H9 (cell line): ENCODE results near the gene FAM83E. TPM values are rescaled to one million over a fixed set of nuclear protein-coding genes. Genes with fewer than 3 reads are reported as not detected.

Experiments
- DNase-seq: peaks from one replicate; pipeline ENCODE4 v3.0.0-alpha.2; 2017
- H2AFZ ChIP-seq: one replicate; pipeline ENCODE4 v1.6.1; 2013; ENCODE audit warnings: mild to moderate bottlenecking, low read length, control low read depth, moderate library complexity
- H2AK5ac ChIP-seq: 2 replicates; pipeline ENCODE4 v1.6.1; 2013; ENCODE audit warnings: low read length, control low read depth, mixed read lengths; ENCODE audit not compliant: insufficient read length
- H2BK120ac ChIP-seq: one replicate; pipeline ENCODE4 v1.6.1; 2013; ENCODE audit warnings: low read depth, mild to moderate bottlenecking, low read length, control low read depth, inconsistent platforms; ENCODE audit not compliant: poor library complexity, severe bottlenecking
- H2BK12ac ChIP-seq: 2 replicates; pipeline ENCODE4 v1.6.1; 2013; ENCODE audit warnings: low read length, control low read depth, mixed read lengths, low read depth; ENCODE audit not compliant: insufficient read length
- H2BK15ac ChIP-seq: 2 replicates; pipeline ENCODE4 v1.6.1; 2013; ENCODE audit warnings: low read depth, low read length, control low read depth
- H2BK20ac ChIP-seq: one replicate; pipeline ENCODE4 v1.6.1; 2013; ENCODE audit warnings: low read depth, mild to moderate bottlenecking, low read length, control low read depth, inconsistent platforms; ENCODE audit not compliant: poor library complexity, severe bottlenecking
- H2BK5ac ChIP-seq: 2 replicates; pipeline ENCODE4 v1.6.1; 2013; ENCODE audit warnings: low read length, control low read depth, mixed read lengths; ENCODE audit not compliant: insufficient read length
- H3K14ac ChIP-seq: 2 replicates; pipeline ENCODE4 v1.6.1; 2013; ENCODE audit warnings: low read length, control low read depth; ENCODE audit not compliant: insufficient read depth
- H3K18ac ChIP-seq: 2 replicates; pipeline ENCODE4 v1.6.1; 2013; ENCODE audit warnings: low read depth, mild to moderate bottlenecking, mixed read lengths, low read length, control low read depth; ENCODE audit not compliant: insufficient read length
- H3K23ac ChIP-seq: 2 replicates; pipeline ENCODE4 v1.6.1; 2013; ENCODE audit warnings: low read length, control low read depth, mixed read lengths, low read depth; ENCODE audit not compliant: insufficient read length
- H3K23me2 ChIP-seq: 2 replicates; pipeline ENCODE4 v1.6.1; 2013; ENCODE audit warnings: low read depth, mild to moderate bottlenecking, mixed read lengths, low read length, control low read depth; ENCODE audit not compliant: insufficient read length, poor library complexity, severe bottlenecking
- H3K27ac ChIP-seq: 2 replicates; pipeline ENCODE4 v1.5.1; 2013; ENCODE audit warnings: low read length, control low read depth, mixed read lengths, low read depth; ENCODE audit not compliant: insufficient read length
- H3K27me3 ChIP-seq: 2 replicates; pipeline ENCODE4 v1.6.1; 2013; ENCODE audit warnings: low read length, control low read depth, inconsistent platforms; ENCODE audit not compliant: insufficient read depth
- H3K4ac ChIP-seq: 2 replicates; pipeline ENCODE4 v1.6.1; 2013; ENCODE audit warnings: low read depth, mild to moderate bottlenecking, control low read depth, inconsistent platforms, low read length, moderate library complexity
- H3K4me1 ChIP-seq: 2 replicates; pipeline ENCODE4 v1.6.1; 2013; ENCODE audit warnings: low read length, control low read depth, inconsistent platforms; ENCODE audit not compliant: insufficient read depth
- H3K4me2 ChIP-seq: 2 replicates; pipeline ENCODE4 v1.6.1; 2013; ENCODE audit warnings: low read length, control low read depth, mixed read lengths; ENCODE audit not compliant: insufficient read length, insufficient read depth
- H3K56ac ChIP-seq: 2 replicates; pipeline ENCODE4 v1.6.1; 2013; ENCODE audit warnings: low read depth, mild to moderate bottlenecking, mixed read lengths, low read length, control low read depth; ENCODE audit not compliant: insufficient read length
- H3K79me1 ChIP-seq: 2 replicates; pipeline ENCODE4 v1.6.1; 2013; ENCODE audit warnings: low read depth, mild to moderate bottlenecking, moderate library complexity, low read length, control low read depth, inconsistent platforms; ENCODE audit not compliant: insufficient read depth, poor library complexity, severe bottlenecking
- H3K79me2 ChIP-seq: 2 replicates; pipeline ENCODE4 v1.6.1; 2013; ENCODE audit warnings: low read length, control low read depth, inconsistent platforms; ENCODE audit not compliant: insufficient read depth
- H3K9ac ChIP-seq: 2 replicates; pipeline ENCODE4 v1.6.1; 2013; ENCODE audit warnings: low read length, control low read depth, mixed read lengths; ENCODE audit not compliant: insufficient read length; ENCODE audit errors: extremely low read depth
- H3K9me3 ChIP-seq: one replicate; pipeline ENCODE4 v1.6.1; 2013; ENCODE audit warnings: low read depth, low read length, inconsistent platforms; ENCODE audit not compliant: control insufficient read depth
- H3T11ph ChIP-seq: one replicate; pipeline ENCODE4 v1.6.1; 2013; ENCODE audit warnings: mild to moderate bottlenecking, low read length, control low read depth, inconsistent platforms
- H4K20me1 ChIP-seq: one replicate; pipeline ENCODE4 v1.6.1; 2013; ENCODE audit not compliant: control insufficient read depth, insufficient read length, insufficient read depth
- H4K5ac ChIP-seq: 2 replicates; pipeline ENCODE4 v1.6.1; 2013; ENCODE audit warnings: low read depth, mild to moderate bottlenecking, mixed read lengths, low read length, control low read depth; ENCODE audit not compliant: insufficient read length
- H4K8ac ChIP-seq: replicated peaks from 2 replicates; pipeline ENCODE4 v1.6.1; 2013; ENCODE audit warnings: low read length, control low read depth, mixed read lengths, low read depth; ENCODE audit not compliant: insufficient read length
- H4K91ac ChIP-seq: 2 replicates; pipeline ENCODE4 v1.6.1; 2013; ENCODE audit warnings: low read depth, mild to moderate bottlenecking, moderate library complexity, mixed read lengths, low read length, control low read depth; ENCODE audit not compliant: insufficient read length
- H3K27ac Mint-ChIP-seq, 3 experiments: 2 replicates in 2 of 3; 3 replicates in 1 of 3; pipeline ENCODE4 v1.8.0; 2020 to 2021; ENCODE audit warnings: mixed read lengths in 3 of 3, mild to moderate bottlenecking in 1 of 3, moderate library complexity in 1 of 3
- H3K27me3 Mint-ChIP-seq: 2 replicates; pipeline ENCODE4 v1.8.0; 2021; ENCODE audit warnings: low read depth, mild to moderate bottlenecking, moderate library complexity, mixed read lengths
- H3K36me3 Mint-ChIP-seq, 3 experiments: 2 replicates in 2 of 3; 3 replicates in 1 of 3; pipeline ENCODE4 v1.8.0; 2020 to 2021; ENCODE audit warnings: low read depth in 3 of 3, mixed read lengths in 3 of 3; ENCODE audit not compliant: insufficient read depth in 1 of 3
- H3K4me1 Mint-ChIP-seq, 2 experiments: 2 replicates each; pipeline ENCODE4 v1.8.0; 2020; ENCODE audit warnings: mixed read lengths in 2 of 2
- H3K4me3 Mint-ChIP-seq, 2 experiments: 2 replicates in 1 of 2; 3 replicates in 1 of 2; pipeline ENCODE4 v1.8.0; 2020 to 2021; ENCODE audit warnings: mild to moderate bottlenecking in 2 of 2, mixed read lengths in 2 of 2, moderate library complexity in 1 of 2
- H3K9me3 Mint-ChIP-seq, 2 experiments: 2 replicates in 1 of 2; 3 replicates in 1 of 2; pipeline ENCODE4 v1.8.0; 2020; ENCODE audit warnings: mild to moderate bottlenecking in 2 of 2, mixed read lengths in 2 of 2, moderate library complexity in 1 of 2
- CTCF ChIP-seq: fragments of 200-600 bp; sonication (generic); conservative IDR thresholded peaks from 3 replicates; pipeline ENCODE4 v1.8.0; 2021; ENCODE audit warnings: antibody characterized with exemption, mild to moderate bottlenecking
- WGBS: extraction: QIAGEN DNeasy Blood & Tissue Kit; methylation state at CpG from one replicate; pipeline ENCODE4 v1.1.7; 2013; ENCODE audit warnings: missing lambda C conversion rate, low lambda C conversion rate, mixed read lengths; ENCODE audit not compliant: insufficient read length; ENCODE audit errors: extremely low coverage; 5-methylcytosine and 5-hydroxymethylcytosine counted together
- total RNA-seq: library from RNA; stranded (reverse); gene quantifications from 2 replicates; pipeline ENCODE4 v1.2.1, GENCODE V29; 2021

FAM83E gene
- total RNA-seq, 1 experiment from 2014 or later: 9.2 TPM

- Histone ChIP-seq H3K4me1 (no peaks in the 10 kb centered on the region), H3K18ac (no peak overlapping the region), H2BK120ac (no peak overlapping the region), H3K79me1 (no peaks in the 10 kb centered on the region), H3K79me2 (no peaks in the 10 kb centered on the region), H3T11ph (no peak overlapping the region), H2BK15ac (no peak overlapping the region), H2BK20ac (no peak overlapping the region), H3K14ac (no peak overlapping the region), H2BK5ac (no peak overlapping the region), H4K91ac (no peak overlapping the region), H3K56ac (no peak overlapping the region), H4K20me1 (no peaks in the 10 kb centered on the region), H2AK5ac (no peak overlapping the region), H2AFZ (no peak overlapping the region), H3K9ac (no peak overlapping the region), H3K4me2 (no peak overlapping the region), H3K23me2 (no peaks in the 10 kb centered on the region), H2BK12ac (no peak overlapping the region), H3K27ac (no peak overlapping the region), H3K9me3 (no peaks in the 10 kb centered on the region), H3K23ac (no peak overlapping the region), H3K27me3 (no peaks in the 10 kb centered on the region), H4K8ac (no peak overlapping the region), H4K5ac (no peak overlapping the region), H3K4ac (no peak overlapping the region)
- Mint-ChIP-seq H3K4me3 (no peak overlapping the region), H3K9me3 (peaks cover 0 to 4% of the 10 kb centered on the region in 2 experiments; a peak in 2 of 5 replicates), H3K36me3 (peaks cover 0 to 5% (median 0%) of the 10 kb centered on the region in 3 experiments; a peak in 2 of 7 replicates), H3K27ac (peak overlapping the region in 1 of 3 experiments; percentile 25; a peak in 3 of 7 replicates), H3K27me3 (peaks cover 7% of the 10 kb centered on the region), H3K4me1 (peaks cover 17 to 18% of the 10 kb centered on the region in 2 experiments)
- no peak for DNase-seq
- no CpG with 5 or more reads among the region's 11 CpGs for WGBS
- TF ChIP-seq CTCF: no peak
Measured at GRCh38 chr19:48654299-48655059, 39.6 kb upstream of the FAM83E start.
